ENCODE data around the gene ESPN. TPM values are rescaled to one million over a fixed set of nuclear protein-coding genes. Genes with fewer than 3 reads are reported as not detected.
A peak's percentile ranks its signal among the peaks of the same experiment; 100 is the strongest.

The ESPN gene
- total and polyA plus RNA-seq, 2 of the 8 experiments (the other 6 are each of a cell fraction or from before 2014, with no cell fraction given), result 5.2 to 16.3 TPM

- Histone ChIP-seq H2AFZ (ENCODE audit: low read length) (no peak overlapping the region), H2BK120ac (replicated peaks; ENCODE audit: low read depth, low read length) (no peak overlapping the region), H2BK15ac (ENCODE audit: low read length) (peak overlapping the region; percentile 99; the same call in 1 of the 2 replicates), H3K27me3 (replicated peaks in 1 of 4; ENCODE audit: control insufficient read depth in 3 of 4, extremely low read depth in 1 of 4, insufficient read depth in 3 of 4, low read length in 3 of 4) (no peaks in the 10 kb centered on the region; a peak in 1 of 7 replicates), H3K23ac (ENCODE audit: insufficient read length) (no peak overlapping the region), H3K4me3 (ENCODE audit: extremely low read depth in 1 of 4, insufficient read depth in 2 of 4, low read depth in 3 of 4, low read length in 4 of 4) (no peak overlapping the region), H3K79me1 (ENCODE audit: low read depth, low read length) (no peaks in the 10 kb centered on the region), H4K8ac (ENCODE audit: extremely low read depth, insufficient read depth, low read length) (0 out of 2 replicates have a peak overlapping the region, but pooled peaks have one; percentile 45), H3K36me3 (ENCODE audit: control insufficient read depth in 2 of 4, insufficient read depth in 4 of 4, low read length in 3 of 4) (peaks cover 3 to 16% (median 7%) of the 10 kb centered on the region in 4 experiments; a peak in 5 of 8 replicates), H3K27ac (ENCODE audit: low read depth, low read length) (no peak overlapping the region; the same call in 1 of the 2 replicates), H3K14ac (ENCODE audit: insufficient read length) (no peak overlapping the region), H3K18ac (ENCODE audit: extremely low read depth, low read length) (peak overlapping the region; percentile 87), H2AK5ac (ENCODE audit: low read depth, low read length) (peak overlapping the region; percentile 90; the same call in 1 of the 2 replicates), H3K56ac (replicated peaks; ENCODE audit: insufficient read length, low read depth, low read length) (no peak overlapping the region), H2BK12ac (ENCODE audit: low read depth, low read length) (peak overlapping the region; percentile 90; the same call in 1 of the 2 replicates), H3K4ac (replicated peaks; ENCODE audit: insufficient read length, low read depth, low read length) (no peak overlapping the region), H3K9ac (replicated peaks in 1 of 4; ENCODE audit: extremely low read depth in 1 of 4, low read depth in 3 of 4, low read length in 3 of 4) (no peak overlapping the region), H4K20me1 (replicated peaks in 1 of 2; ENCODE audit: control insufficient read depth in 1 of 2, insufficient read depth in 2 of 2, low read length in 2 of 2) (peaks cover 5 to 12% of the 10 kb centered on the region in 2 experiments), H3K4me2 (ENCODE audit: insufficient read depth in 1 of 2, low read depth in 2 of 2, low read length in 2 of 2) (peak overlapping the region; percentile 18 to 27; a peak in 2 of 4 replicates), H3K79me2 (ENCODE audit: control insufficient read depth in 1 of 2, insufficient read depth in 2 of 2, low read length in 2 of 2) (no peaks in the 10 kb centered on the region), H4K5ac (ENCODE audit: insufficient read length, low read depth, low read length) (no peak overlapping the region), H3K4me1 (replicated peaks in 1 of 4; ENCODE audit: control insufficient read depth in 3 of 4, insufficient read depth in 4 of 4, low read length in 3 of 4) (peaks cover 0 to 22% (median 14%) of the 10 kb centered on the region in 4 experiments; a peak in 6 of 7 replicates), H2BK5ac (ENCODE audit: low read depth, low read length) (peak overlapping the region; percentile 75; the same call in 1 of the 2 replicates), H3K9me3 (ENCODE audit: insufficient read depth in 2 of 2, low read depth in 1 of 2, low read length in 1 of 2) (no peaks in the 10 kb centered on the region), H4K91ac (replicated peaks; ENCODE audit: insufficient read length, low read length) (peak overlapping the region; percentile 91), H3K23me2 (ENCODE audit: low read depth, low read length) (no peaks in the 10 kb centered on the region), H2BK20ac (ENCODE audit: low read length) (0 out of 2 replicates have a peak overlapping the region, but pooled peaks have one; percentile 48)
- TF ChIP-seq E2F6 (IDR thresholded peaks at IDR 0.05), result 0 out of 2 replicates have a peak, but pooled peaks have one; percentile 29
- TF ChIP-seq EZH2 (IDR thresholded peaks at IDR 0.05; ENCODE audit: low read depth, low read length, severe bottlenecking), result no peak
- no peak for TF ChIP-seq SP1 (IDR thresholded peaks at IDR 0.05; ENCODE audit: low read depth, low read length)
- 0 out of 2 replicates have a peak, but pooled peaks have one; percentile 15 for TF ChIP-seq MAX (IDR thresholded peaks at IDR 0.05)
- no peak for TF ChIP-seq CBX8 (IDR thresholded peaks at IDR 0.05; ENCODE audit: borderline replicate concordance, low read depth, low read length)
- no peak for TF ChIP-seq BACH1 (IDR thresholded peaks at IDR 0.05; ENCODE audit: low read length)
- DNase-seq (ENCODE audit: low read depth in 1 of 2, low spot score in 2 of 2) (peak in 1 of 2 experiments; percentile 51), FAIRE-seq (no peak)
- POLR2A ChIA-PET (ENCODE audit: partially characterized antibody), result interaction anchor here (1.0 to 13.7 kb wide), 3 partner anchors 10 to 23 kb away, joined by 5 to 123 read pairs (median 13); no protein-coding TSS in a partner anchor
- 88% methylated on average over 21 of the region's 33 CpGs; no CpG with 5 or more reads in 1 of the 2 experiments for WGBS, 2 experiments (ENCODE audit: extremely low coverage in 1 of 2, insufficient coverage in 1 of 2, insufficient read length in 1 of 2, insufficient replicate concordance in 2 of 2, low coverage in 1 of 2, low lambda C conversion rate in 2 of 2, missing lambda C conversion rate in 1 of 2)
- CTCF ChIA-PET (ENCODE audit: partially characterized antibody), result interaction anchor here (2.7 to 6.1 kb wide), 5 partner anchors 11 to 49 kb away, joined by 17 to 79 read pairs (median 25); partner anchors contain the start of gene PLEKHG5
These were observed 49.6 kb downstream of the ESPN start for GRCh38 chr1:6473974-6474814.

All from H1 (cell line).